HepG2 (cell line): ENCODE data around the gene COL26A1. TPM values are rescaled to one million over a fixed set of nuclear protein-coding genes. Genes with fewer than 3 reads are reported as not detected.
A peak's percentile ranks its signal among the peaks of the same experiment; 100 is the strongest.

Experiments used
- AHDC1 ChIP-seq: sonication (generic); formaldehyde crosslinking; IDR thresholded peaks from 2 replicates; pipeline ENCODE4 v1.5.1; 2020; ENCODE audit warnings: mild to moderate bottlenecking, missing genetic modification reagents, borderline replicate concordance
- CENPBD1 ChIP-seq: sonication (generic); formaldehyde crosslinking; IDR thresholded peaks from 2 replicates; pipeline ENCODE4 v1.8.0; 2022; ENCODE audit warnings: missing genetic modification reagents, low read depth, mild to moderate bottlenecking, borderline replicate concordance
- HDAC2 ChIP-seq: sonication (generic); formaldehyde crosslinking; IDR thresholded peaks from 2 replicates; pipeline ENCODE4 v1.4.0; 2020; ENCODE audit warnings: missing genetic modification reagents
- KDM2A ChIP-seq: sonication (generic); formaldehyde crosslinking; IDR thresholded peaks from 2 replicates; pipeline ENCODE4 v1.4.0; 2020; ENCODE audit warnings: low read depth, missing genetic modification reagents, borderline replicate concordance
- NFAT5 ChIP-seq: sonication (generic); formaldehyde crosslinking; IDR thresholded peaks from 2 replicates; pipeline ENCODE4 v1.4.0; 2020; ENCODE audit warnings: missing genetic modification reagents
- ZNF281 ChIP-seq: sonication (generic); formaldehyde crosslinking; IDR thresholded peaks from 2 replicates; pipeline ENCODE4 v1.4.0; 2020; ENCODE audit warnings: missing genetic modification reagents, borderline replicate concordance
- ZNF326 ChIP-seq: sonication (generic); formaldehyde crosslinking; IDR thresholded peaks from 2 replicates; pipeline ENCODE4 v1.4.0; 2020; ENCODE audit warnings: missing genetic modification reagents, borderline replicate concordance
- ZNF329 ChIP-seq: sonication (generic); formaldehyde crosslinking; IDR thresholded peaks from 2 replicates; pipeline ENCODE4 v1.9.0; 2021; ENCODE audit warnings: low read depth, mild to moderate bottlenecking, missing genetic modification reagents
- ZNF580 ChIP-seq: IDR thresholded peaks from 2 replicates; pipeline ENCODE4 v1.6.1; 2016; ENCODE audit warnings: low read depth, borderline replicate concordance
- ZNF614 ChIP-seq: IDR thresholded peaks from 2 replicates; pipeline ENCODE4 v1.6.1; 2018; ENCODE audit warnings: missing biosample characterization, missing genetic modification reagents, inconsistent platforms, borderline replicate concordance
- polyA plus RNA-seq, 8 experiments: library from polyadenylated mRNA; depleted of rRNA in 3 of 8; stranded (reverse) in 7 of 8; unstranded in 1 of 8; fragments of >200 nt; fragmentation: Illumina TruSeq in 4 of 8; extraction: Trizol in 4 of 8; gene quantifications; 2 replicates each; pipeline versions ENCODE4 v1.2.1 to v1.2.3, GENCODE V29; 2011 to 2016; ENCODE audit warnings: low read depth in 4 of 8, missing spikeins in 1 of 8, mixed read lengths in 1 of 8; ENCODE audit not compliant: insufficient read depth in 1 of 8
- total RNA-seq, 5 experiments: library from RNA; depleted of rRNA; stranded (reverse); fragments of >200 nt; fragmentation: Illumina TruSeq; extraction: Trizol; gene quantifications; 2 replicates each; pipeline ENCODE4 v1.2.3, GENCODE V29; 2016; ENCODE audit warnings: low read depth in 1 of 5

The COL26A1 gene
- total and polyA plus RNA-seq, 2 of the 13 experiments (the other 11 are each of a cell fraction or from before 2014, with no cell fraction given), result 7.8 to 9.2 TPM

GRCh38 chr7:101602484-101603241, 240.0 kb downstream of the COL26A1 start (continued):
- TF ChIP-seq AHDC1 (CRISPR knock-in tag) (no peak), NFAT5 (CRISPR knock-in tag) (no peak), ZNF281 (CRISPR knock-in tag) (no peak), ZNF580 (CRISPR knock-in tag) (peak; percentile 38; the same call in 1 of the 2 replicates), ZNF326 (CRISPR knock-in tag) (no peak), CENPBD1 (no peak), ZNF614 (0 out of 2 replicates have a peak, but pooled peaks have one; percentile 29), HDAC2 (CRISPR knock-in tag) (0 out of 2 replicates have a peak, but pooled peaks have one; percentile 35), KDM2A (CRISPR knock-in tag) (peak; percentile 64; the same call in 1 of the 2 replicates), ZNF329 (CRISPR knock-in tag) (no peak)
